ENCODE measurements around the gene TXK.

DNA sequence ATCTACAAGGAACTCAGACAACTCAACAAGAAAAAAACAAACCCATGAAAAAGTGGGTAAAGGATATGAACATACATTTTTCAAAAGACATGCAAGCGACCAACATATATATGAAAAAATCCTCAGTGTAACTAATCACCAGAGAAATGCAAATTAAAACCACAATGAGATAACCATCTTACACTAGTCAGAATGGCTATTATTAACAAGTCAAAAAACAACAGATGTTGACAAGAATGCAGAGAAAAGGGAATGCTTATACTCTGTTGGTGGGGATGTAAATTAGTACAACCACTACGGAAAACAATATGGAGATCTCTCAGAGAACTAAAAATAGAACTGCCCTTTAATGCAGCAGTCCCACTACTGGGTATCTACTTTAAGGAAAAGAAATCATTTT is 105.4 kb downstream of the TXK start:
- TF ChIP-seq CTCF (conservative IDR thresholded peaks at IDR 0.05; ENCODE audit: low read depth, low read length) (no peak), EZH2 (IDR thresholded peaks at IDR 0.05; ENCODE audit: borderline replicate concordance, low read depth, low read length, poor library complexity, severe bottlenecking) (no peak)
